DMS53 treated with DMSO at 0.1 percent for 48 hours (cell line): ENCODE results near the gene MFAP2.
"Not testable (repeated sequence)": the region's sequence is repeated elsewhere in the genome, so short reads cannot be mapped to it uniquely, and the experiment has no call there.

ENCODE experiments used
- DNase-seq: peaks from one replicate; lab custom pipeline; 2025; ENCODE audit not compliant: unreplicated experiment; lab: John Stamatoyannopoulos, UW

Gene MFAP2

DNA sequence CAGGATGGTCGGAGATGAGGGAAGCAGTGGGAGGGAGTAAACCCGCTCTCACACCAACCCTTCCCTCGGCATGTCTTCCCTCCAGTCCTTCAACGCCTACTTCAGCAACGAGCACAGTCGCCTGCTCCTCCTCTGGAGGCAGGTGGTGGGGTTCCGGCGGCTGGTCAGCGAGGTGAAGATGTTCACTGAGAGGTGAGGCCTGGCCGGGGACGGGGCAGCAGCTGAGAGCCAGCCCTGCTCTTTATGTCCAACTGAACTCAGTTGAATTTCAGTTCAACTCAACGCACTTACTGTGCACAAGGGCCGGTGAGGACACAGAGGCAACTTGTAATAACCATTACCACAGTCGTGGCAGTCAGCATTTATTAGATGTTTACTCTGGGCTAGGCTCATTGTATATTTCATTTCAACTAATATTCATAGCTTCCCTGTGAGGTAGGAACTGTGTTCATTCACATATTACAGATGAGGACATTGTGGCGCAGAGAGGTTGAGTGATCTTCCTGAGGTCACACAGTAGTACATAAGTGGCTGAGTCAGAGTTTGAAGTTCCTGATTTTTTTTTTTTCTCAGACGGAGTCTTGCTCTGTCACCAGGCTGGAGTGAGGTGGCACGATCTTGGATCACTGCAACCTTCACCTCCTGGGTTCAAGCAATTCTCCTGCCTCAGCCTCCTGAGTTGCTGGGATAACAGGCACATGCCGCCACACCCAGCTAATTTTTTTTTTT lies 49.0 kb downstream of the MFAP2 start:
- not testable (repeated sequence) for DNase-seq

DNA sequence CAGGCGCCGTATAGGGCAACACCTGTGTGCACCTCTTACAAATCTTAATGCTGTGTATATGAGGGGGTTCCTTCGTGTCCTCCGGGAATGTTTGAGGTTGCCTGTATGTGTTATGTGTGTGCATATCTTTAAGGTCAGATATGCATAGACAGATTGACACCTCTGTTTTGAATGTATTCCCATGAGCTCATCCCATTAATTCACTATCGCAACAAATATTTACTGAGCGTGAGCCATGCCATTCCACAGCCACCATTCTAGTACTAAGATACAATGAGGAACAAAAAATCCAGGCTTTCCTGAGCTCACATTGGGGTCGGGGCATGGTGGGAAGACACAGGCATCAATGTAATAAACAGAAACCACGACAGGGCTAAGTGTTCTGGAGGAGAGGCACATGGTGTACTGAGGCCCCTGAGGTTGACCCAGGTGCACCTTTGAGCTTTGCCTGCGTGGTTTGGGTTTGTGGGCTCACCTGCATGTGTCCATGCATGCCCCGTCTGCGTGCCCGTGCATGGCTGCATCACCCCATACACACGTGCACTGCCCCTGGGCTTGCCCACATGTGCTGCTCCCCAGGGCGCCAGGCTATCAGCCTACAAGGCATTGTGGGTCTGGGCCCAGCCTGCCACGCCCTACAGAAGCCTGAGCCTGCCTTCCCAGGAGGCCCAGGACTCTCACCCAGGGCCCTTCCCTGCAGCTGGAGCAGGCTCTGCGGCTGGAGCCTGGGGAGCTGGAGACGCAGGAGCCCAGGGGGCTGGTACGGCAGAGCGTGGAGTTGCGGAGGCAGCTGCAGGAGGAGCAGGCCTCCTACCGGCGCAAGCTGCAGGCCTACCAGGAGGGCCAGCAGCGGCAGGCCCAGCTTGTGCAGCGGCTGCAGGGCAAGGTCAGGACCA lies 51.0 kb downstream of the MFAP2 start:
- DNase-seq, result not testable (repeated sequence)

DNA sequence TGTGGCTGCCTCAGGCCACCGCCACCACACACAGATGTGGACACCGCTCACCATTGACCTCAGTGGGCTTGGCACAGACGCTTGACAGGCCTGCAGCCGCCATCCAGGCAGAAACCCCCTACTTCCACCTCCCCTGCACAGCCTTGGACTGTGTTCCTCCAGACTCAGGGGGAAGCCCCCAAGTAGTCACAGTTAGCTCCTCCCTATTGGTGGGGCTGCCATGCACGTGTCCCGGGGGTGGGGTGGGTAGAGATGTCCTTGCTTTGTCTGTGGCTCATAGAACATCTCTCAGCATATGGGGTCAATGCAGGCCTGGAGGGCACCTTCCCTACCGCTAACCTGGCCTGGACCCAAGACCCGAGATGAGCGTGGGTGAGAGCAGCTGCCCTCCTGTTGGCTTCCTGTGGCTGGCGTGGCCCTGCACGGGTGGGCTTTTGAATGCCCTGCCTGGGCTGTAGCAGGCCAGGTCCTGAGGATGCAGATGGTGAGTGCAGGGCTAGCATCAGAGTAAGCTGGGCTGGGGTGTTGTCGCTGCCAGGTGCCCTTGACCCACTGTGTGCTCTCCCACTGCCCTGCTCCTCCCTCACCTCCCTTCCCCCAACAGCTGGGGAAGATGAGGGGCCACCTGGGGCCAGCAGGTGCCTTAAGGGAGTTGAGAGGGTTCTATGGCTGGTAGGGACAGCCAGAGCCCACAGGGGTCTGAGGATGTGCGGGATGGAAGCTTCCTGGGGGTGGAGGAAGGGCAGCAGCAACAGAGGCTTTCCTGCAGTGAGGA lies 52.5 kb downstream of the MFAP2 start:
- DNase-seq, result no peak

DNA sequence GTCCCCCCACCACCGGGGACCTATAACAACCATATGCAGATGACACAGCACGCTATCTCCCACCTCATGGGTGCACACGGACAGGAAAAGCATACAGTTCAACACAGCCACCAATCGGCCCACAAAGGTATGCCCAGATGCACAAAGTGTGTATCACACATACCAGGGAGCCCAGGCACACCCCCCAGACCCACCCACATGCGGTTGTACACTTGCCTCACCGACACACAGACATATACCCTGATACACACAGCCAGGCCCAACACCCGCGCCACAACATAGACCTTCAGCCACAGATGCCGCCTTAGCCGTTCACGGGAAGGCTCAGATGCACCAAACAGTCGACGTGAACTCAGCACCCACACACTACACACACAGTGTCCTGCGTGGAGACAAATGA lies 53.2 kb downstream of the MFAP2 start:
- no peak for DNase-seq

DNA sequence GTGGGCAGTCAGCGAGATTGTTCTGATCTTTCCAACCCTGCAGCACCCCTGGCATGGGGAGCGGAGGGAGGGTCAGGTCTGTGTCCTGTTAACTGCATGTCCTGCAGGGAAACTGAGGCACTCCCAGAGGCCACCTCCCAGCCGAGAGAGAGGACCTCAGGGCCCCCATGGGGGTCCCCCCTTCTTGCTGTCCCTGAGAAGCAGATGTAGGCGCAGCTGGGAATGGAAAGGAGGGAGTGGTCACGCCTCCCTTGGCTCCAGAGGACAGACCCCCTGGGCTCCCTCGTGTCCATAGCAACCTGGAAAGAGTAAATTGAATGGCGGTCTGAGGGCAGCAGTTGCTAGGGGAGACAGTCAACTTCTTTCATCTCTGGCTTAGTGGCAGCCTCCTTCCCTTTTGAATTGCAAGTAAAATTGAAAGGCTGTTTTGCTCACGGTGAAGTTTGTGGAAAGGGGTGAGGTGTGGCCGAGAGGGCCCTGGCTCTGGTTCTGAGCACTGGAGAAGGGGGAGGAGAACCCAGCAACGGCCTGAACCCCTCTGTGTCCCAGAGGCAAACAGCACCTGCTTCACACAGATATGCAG lies 53.8 kb downstream of the MFAP2 start:
- DNase-seq, result no peak

DNA sequence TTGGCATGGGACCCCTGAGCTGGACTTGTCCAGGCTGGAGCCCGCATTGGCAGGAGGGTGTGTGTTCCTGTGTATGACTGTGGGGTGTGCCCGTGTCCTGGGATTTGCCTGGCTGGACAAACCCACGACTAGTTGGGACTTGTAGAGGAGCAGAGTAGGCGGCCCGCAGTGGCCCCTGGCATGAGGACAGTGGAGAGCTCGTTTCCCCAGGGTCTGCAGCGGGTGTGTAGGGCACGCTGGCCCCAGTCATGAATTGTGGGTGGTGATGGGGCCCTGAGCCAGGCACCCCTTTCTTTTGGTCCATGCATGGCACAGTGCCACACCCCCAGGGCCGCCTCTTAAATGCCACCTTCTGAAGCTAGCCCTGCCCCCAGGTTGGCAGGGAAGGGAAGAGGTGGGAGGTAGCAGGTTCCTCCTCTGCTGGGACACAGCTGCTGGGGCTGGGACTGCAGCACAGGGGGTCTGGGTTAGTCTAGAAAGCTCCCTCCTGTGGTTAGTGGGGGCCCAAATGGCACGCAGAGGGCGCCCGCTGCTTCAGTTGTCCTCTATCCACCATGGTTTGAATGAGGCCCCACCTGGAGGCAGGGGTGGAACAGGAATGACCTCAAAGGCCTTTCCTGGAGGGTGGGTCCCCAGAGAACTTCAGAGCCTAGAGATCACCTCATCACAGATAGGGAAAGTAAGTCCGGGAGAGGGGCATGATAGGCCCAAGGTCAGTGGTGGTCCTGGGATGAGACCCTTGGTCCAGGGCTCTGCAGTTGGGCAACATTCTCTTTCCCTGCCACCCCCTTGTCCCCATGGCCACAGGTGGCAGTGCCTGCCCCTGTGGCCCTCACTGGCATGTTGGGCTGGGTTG lies 54.6 kb downstream of the MFAP2 start:
- no peak for DNase-seq

DNA sequence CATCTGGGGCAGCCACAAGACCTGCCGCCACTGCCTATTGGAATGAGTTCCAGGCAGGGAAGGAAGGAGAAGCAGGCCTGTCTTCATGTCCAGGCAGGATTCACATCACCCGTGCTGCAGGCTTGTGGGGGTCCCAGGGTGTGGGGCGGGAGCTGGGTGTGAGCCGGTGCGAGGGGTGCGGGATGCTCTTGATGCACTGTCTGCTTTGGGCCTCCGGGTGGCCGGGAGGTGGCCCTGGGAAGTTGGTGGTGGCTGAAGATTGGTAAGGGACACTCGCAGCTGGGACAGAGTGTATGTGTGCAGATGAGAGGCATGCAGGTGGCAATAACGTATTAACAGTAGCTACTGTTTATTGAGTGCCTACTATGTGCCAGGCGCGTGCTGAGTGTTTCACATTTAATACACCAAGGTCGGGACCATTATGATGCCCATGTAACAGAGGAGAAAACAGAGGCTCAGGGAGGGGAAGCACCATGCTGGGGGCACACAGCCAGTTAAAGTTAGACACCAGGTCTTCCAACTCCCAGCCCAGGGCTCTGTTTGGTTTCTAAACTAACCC lies 55.4 kb downstream of the MFAP2 start:
- no peak for DNase-seq
